NCI-H526 treated with DMSO at 0.1 percent for 48 hours (cell line): Measurements from ENCODE around the gene KDELR1.
"Not testable (repeated sequence)": the region's sequence is repeated elsewhere in the genome, so short reads cannot be mapped to it uniquely, and the experiment has no call there.

Experiments used
- DNase-seq: peaks from one replicate; lab custom pipeline; 2025; lab: John Stamatoyannopoulos, UW

Gene KDELR1

DNA sequence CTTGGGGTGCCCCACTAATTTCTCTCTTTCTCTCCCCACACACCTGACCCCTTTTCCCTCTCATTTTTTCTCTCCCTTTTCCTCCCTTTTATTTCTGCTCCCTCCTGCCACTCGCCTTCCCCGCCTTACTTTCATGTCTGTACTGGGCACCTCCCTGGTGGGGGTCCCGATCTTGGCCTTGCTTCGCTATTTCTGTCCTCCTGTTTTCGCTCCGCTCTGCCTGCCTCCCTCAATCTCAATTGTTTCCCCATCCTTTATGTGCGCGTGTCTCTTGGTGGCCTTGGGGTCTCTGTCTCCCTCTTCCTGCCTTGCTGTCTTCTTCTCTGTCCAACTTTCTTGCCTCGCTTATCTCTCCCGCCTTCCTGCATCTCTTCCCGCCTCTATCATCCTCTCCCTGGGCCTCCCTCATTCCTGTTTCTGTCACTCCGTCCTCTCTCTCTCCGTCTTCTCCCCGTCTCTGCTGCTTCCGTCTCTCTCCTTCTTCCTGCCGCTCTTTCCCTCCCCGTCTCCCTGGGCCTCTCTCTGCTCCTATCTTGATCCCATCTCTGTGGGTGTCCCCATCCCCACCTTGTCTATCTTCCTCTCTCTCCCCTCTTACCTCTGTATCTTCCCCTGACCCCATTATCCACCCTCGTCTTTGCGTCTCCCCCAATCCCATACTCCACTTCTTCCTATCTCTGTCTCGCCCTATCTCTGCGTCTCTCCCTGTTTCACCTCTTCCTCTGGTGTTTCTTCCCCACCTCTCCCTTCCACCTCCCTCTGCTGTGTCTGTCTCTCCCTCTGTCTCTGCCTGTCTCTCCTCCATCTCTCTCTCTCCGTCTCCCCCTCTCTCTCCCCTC lies 6.1 kb upstream of the KDELR1 start:
- DNase-seq: no peak

DNA sequence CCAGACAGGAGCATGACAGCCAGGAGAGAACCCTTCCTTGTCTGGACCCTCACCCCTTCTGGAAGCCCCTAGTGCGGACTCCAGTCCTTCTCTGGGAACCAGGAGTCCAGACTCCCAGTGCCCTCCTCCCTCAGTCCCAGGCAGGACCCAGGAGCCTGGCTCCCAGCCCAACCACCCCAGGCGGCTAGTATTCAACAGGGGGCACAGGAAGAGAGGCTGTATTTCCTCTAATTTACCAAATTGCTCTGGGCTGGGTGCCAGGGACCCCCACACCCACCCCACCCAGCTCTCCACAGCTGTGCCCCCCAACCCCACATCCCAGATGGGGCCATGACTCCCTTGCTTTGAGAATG lies 5.4 kb upstream of the KDELR1 start:
- DNase-seq: no peak

DNA sequence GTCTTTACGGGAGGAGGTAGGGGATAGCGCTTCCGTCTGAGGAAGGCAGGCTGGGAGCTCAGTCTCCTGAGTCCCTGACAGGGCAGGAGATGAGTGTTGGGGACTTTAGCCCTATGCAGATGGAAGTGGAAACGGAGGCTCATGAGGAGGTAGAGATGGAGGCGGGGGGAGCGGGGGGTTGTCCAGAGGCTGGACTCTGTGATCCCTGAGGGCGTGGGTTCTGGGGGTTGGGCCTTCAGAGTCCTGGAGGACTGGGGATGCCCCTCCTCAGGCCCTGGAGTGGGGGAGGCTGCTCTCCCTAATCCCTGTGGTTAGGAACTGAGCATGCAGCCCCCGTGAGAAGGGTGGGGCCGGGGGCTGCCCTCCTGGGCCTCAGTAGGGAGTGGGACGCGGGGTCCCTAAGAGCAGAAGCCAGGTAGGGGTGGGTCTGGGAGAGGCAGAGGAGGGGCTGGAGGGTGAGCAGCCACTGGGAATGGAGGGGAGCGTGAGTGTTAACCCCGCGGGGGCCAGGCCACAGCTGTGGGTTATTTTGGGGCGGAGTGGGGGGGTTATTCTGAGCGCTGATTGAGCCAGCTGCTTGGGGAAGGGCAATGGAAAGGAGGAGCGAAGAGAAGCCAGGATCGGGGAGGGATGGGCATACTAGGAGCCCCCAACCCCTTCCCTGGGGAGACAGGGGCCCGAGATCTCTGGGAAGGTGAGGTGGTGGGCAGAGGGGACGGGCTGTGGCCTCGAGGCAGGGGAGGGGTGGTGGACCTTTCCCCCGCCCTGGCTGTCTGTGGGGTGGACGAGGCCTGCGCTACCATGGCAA lies 4.9 kb upstream of the KDELR1 start:
- DNase-seq: no peak

DNA sequence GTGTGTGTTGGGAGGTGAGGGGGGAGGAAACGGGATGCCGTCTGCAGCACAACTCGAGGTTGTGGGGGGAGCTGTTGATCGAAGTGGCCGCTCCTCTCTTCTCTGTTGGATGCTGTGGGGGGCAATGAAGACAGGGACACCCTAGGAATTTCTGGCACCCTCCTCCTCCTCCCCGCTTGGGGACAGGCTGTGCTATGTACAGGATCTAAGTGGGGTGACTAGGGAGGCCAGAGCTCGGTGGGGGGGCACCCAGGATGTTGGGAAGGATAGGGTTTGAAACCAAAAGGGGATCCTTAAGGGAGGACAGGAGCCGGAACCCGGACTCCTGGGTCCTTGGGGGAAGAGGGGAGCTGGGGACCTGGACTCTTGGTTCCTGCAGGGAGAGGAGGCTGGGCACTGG lies 4.1 kb upstream of the KDELR1 start:
- DNase-seq: no peak

DNA sequence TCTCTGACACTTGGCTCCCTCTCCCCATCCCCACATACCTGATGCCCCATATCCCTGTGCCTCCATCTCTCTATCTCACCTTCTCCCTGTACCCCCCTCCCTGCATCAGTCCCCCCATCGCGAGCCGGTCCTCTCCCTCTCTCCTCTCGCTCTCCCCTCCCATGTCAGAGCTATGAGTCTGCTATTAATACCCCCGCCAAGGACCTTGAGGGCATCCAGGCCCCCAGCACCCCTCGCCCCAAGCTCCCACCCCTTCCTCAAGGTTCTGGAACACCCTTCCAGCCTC lies 3.8 kb upstream of the KDELR1 start:
- DNase-seq: no peak

DNA sequence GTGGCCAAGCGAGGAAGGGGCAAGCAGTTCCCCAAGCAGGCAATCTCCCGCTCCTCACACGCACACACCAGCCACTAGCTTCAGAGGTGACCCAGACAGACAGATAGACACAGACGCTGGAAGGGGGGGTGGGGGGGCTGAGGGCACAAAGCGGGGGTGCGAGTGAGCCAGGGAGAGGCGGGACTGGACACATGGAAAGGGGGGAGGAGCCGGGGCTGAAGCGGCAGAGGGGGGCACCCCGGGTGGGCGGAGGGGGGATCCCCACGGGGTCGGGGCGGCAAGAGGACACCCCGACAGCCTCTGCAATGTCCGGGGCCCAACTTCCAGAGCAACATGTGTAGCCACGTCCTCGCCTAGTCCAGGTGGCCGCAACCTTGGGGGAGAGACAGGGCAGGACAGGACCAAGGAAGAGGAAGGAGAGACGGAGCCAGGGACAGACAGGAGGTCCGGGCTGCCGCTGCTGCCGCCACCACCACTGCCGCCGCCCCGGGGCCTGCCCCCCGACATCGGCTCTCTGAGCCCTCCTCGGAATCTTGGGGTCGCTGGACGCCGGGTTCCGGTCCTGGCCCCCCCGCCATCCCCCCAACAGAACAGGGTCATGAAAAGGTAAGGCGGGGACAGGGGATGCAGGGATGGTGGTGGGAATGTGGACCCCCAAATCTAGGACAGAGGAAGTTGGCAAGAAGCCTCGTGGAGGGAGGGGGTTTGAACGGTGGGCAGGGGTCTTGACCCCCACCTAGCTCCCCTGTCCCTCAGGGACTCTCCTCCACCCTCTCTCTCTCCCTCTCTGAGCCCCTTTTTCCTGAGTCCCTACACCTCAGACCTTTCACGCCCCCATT lies 3.2 kb upstream of the KDELR1 start:
- DNase-seq: no peak

DNA sequence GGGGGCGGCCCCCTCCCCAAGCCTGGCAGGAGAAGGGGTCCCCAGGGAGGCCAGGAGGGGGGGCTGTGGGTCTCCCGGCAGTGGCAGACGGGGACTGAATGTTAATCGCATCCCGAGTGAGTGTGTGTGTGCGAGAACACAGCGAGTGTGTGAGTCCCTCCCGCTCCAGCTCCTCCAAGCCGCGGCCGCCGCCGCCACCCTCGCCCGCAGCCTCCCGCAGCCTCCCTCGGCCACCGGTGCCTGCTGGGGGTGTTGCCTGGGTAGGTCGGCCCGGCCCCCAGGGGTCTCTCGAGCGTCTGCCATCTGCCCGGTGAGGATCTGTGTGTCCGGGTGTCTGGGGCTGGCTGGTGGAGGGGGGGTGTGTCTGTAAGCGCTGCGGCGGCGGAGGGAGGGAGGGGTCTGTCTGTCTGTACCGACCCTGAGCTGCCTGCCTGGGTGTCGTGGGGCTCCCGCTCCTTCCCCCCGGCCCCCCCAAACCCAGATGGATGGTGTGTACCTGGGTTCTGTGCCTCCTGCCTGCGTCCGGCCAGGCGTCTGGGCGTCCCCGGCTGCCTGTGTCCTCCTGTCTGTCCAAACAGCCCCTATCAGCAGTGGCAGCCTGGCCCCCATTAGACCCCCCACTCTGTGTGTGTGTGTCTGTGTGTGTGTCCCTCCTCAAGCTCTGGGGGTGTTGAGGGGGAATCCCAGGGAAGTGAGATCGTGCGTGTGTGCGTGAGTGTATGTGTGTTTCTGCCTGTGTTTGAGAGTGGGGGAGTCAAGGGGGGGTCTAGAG lies 2.4 kb upstream of the KDELR1 start, which contains the start of gene GRIN2D:
GRIN2D (plus strand) TSS at position 110 of the 772 bp plus-strand sequence. CDS start 4,725 bp downstream, outside the sequence.
- no peak for DNase-seq

DNA sequence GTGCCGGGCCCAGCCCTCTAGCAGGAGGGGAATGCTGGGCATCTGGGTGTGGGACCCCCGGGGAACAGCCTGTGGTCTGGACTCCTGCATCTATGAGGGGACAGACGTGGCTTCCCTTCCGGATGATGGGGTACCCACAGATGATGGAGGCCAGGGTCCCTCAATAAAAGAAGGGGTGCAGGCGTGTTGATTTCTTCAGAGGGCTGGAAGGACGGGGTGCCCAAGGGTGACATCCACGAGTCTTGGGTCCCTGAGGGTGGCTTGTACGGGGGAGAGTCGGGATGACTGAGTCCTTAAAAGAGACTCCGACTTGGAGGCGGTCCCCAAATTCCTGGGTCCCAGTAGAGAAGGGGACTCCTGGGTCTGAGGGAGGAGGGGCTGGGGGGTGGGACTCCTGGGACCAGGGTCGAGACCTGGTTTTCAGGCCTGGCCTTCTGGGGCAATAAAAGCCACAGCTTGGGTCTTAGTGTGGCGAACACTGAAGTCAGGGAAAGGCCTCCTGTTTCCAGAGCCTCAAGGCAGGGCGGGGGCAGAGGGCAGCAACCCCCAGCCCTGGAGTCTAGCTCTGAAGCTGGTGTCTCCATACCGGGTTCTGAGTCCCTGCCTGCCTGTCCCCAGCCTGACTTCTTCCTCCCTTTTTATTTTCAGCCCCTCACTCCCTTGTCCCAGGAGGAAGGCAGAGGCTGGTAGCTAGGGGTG lies 1.7 kb upstream of the KDELR1 start:
- no peak for DNase-seq

DNA sequence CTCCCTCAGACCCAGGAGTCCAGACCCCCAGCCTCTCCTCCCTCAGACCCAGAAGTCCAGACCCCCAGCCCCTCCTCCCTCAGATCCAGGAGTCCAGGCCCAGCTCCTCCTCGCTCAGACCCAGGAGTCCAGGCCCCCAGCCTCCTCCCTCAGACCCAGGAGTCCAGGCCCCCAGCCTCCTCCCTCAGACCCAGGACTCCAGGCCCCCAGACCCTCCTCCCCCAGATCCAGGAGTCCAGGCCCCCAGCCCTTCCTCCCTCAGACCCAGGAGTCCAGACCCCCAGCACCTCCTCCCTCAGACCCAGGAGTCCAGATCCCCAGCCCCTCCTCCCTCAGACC lies 624 bp upstream of the KDELR1 start:
- DNase-seq: not testable (repeated sequence)

DNA sequence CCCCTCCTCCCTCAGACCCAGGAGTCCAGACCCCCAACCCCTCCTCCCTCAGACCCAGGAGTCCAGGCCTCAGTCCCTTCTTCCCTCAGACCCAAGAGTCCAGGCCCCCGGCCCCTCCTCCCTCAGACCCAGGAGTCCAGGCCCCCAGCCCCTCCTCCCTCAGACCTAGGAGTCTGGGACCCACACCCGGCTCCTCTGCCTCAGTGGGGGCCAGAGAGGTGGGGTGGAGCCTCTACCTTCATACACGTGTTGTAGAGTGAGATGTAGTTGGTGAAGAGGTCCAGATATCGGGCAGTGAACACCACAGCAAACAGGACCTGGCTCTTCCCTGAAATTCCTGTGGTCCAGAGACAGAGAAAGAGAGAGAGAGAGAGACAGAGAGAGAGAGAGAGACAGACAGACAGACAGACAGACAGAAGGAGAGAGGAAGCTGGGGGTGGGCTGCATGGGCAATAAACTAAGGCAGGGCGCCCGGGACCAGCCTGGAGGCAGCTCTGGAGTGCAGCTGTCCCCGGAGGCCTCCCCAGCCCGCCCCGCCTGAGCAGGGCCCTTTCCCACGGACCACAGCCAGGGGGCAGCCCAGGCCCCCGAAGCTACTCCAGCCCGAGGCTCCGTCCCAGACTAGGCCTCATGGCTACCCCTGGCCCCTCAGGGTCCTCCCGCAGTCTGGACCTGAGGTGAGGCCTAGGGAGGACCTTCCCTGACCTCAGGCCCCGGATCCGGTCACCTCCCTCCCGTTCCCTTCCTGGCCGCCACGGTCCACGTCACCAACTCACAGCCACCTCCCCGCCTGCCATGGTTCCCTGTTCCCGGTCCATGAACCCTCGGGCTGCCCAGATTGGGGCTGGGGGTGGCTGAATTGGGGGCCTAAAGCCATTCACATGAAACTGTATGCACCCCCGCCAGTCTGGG lies 907 bp downstream of the KDELR1 start:
- DNase-seq: no peak

DNA sequence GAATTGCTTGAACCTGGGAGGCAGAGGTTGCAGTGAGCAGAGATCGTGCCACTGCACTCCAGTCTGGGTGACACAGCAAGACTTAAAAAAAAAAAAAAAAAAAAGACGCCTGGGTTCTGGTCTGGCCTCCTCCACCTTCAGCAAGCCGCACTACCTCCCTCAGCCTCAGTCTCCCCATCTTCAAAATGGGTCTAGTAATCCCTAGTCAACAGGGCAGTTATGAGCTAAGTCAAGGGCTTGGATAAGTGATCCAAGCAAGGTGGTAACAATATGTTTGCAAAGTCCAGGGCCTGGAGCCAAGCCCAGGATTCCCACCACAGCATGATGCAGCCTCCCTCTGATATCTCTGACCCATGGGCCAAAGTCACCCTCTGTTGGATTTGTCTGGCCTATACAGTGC lies 4.4 kb downstream of the KDELR1 start:
- no peak for DNase-seq

DNA sequence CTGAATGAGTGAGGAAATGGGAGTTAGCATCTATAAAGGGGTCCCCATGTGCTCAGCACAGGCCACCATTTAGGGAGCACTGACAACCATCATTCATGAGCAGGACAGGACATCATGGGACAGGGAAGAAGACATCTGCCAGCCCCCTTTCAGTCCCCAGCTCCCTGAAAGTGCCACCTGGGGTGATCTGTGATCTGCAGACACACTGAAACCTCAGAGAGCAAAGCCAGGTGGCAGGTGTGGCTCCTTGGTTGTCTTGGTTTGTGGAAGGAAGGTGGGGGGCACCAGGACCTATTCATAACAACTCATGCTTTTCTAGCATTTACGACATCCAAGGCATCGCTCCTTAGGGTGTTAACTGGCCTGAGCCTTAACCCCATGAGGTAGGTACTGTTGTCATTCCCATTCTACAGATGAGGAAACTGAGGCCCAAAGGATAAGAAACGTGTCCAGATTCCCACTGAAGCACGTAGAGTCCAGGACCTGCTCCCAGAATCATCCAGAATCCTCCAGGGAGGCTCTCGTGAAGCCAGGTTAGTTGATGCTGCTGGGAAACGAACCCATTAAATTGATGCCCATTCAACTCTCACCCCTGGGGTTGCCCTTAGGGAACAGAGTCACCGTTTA lies 5.8 kb downstream of the KDELR1 start:
- no peak for DNase-seq

DNA sequence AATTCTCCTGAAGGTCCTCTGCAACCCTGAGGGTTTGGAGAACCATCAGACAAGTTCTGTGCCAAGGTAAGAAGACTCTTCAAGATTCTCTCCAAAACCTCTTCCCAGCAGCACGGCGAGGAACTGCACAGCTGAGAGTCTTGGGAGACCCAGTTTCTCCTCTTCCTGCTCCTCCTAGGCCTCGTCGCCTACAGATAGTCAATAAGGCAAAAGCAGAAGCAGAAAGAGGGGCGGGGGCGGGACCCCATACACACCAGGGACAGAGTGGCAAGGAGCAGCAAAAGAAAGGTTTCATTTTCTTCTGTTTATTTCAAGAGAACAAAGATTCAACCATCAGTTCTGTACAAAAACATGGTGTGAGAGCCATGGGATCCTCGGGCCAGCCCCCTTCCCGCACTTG lies 9.1 kb downstream of the KDELR1 start:
- no peak for DNase-seq

DNA sequence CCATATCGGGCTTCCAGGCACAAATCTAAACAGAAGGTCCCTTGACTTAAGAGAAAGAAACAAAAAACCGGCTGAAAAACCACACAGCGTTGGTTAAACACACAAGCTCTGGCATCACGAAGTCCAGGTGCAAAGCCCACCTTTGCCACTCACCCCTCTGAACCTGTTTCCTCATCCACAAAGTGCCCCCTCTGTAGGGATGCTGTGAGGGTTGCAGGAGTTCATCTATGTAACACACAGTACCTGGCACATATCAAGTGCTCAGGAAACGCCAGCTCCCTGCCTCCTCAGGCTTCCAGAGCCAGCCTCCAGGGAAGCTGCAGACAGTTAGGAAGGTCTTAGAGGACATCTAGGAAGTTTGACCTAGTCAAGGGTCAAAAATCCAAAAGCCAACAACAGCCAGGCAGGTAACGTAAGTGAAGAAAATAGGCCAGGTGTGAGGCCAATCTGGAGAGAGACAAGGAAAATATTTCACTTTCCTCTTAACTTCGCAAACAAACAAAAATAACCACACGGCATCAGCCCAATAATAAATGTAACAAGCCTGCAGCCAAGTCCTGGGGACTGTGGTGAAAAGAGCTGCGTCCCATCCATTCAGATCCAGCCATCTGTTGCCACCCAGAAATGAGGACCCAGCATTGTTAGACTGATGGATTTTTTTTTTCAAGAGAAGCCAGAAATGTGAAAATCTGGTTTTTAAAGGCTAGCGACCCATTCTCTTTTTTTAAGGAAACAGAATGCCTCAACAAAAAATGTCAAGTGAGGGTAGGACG lies 10.0 kb downstream of the KDELR1 start:
- DNase-seq: no peak

DNA sequence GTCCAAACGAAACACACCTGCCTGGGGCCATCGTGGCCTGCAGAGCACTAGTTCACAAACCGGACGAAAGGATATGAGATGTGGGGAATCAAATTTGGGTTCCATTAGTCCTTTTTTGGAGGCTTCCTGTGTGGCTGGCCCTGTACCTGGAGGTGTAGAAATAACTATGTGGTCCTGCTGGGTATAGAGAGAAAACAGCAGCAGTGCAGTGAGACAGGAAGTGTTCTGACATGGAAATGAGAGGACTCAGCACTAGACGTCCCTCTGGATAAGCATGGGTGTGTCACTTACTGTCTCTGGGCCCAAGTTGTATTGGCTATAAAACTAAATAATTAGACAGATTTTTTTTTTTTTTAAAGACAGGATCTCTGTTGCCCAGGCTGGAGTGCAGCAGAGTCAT lies 12.3 kb downstream of the KDELR1 start:
- no peak for DNase-seq

DNA sequence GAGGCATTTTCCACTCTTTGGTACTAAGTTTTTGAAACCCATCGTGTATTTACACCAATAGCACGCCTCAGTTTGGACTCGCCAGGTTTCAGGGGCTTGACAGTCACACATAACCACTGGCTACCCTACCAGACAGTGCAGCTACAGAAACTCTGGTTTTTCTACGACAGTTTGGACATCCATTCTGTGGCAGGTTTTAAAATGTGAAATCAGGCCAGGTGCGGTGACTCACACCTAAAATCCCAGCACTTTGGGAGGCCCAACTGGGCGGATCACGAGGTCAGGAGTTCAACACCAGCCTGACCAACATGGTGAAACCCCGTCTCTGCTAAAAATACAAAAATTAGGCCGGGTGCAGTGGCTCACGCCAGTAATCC lies 13.2 kb downstream of the KDELR1 start:
- DNase-seq: no peak

DNA sequence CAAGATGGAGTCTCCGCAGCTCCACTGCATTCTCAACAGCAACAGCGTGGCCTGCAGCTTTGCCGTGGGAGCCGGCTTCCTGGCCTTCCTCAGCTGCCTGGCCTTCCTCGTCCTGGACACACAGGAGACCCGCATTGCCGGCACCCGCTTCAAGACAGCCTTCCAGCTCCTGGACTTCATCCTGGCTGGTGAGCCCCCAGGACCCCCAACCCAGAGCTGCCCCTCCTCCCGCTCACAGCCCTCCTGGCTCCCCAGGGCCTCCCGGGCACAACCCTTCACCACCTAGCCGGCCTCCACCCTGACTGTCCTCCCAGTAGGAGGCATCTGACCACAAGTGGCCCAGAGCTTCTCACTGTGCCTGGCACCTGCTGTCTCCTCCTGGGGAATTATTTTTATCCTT lies 17.8 kb downstream of the KDELR1 start:
- no peak for DNase-seq

DNA sequence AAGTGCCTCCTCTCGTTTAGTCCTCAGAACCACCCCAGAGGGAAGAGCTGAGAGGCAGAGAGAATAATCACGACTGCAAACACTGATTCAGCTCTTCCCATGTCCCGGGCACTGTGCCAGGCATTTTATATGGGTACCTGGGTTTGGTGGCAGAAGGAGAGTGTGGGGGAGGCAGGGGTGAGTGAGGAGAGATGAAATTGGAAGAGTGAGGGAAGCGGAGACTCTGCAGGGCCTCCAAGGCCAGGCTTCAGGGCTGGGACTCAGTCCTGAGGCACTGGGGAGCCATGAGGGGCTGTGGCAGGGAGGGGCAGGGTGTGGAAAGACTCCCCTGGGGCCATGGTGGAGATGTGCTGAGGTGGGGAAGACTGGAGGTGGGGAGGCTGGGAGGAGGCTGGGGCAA lies 18.4 kb downstream of the KDELR1 start:
- no peak for DNase-seq

DNA sequence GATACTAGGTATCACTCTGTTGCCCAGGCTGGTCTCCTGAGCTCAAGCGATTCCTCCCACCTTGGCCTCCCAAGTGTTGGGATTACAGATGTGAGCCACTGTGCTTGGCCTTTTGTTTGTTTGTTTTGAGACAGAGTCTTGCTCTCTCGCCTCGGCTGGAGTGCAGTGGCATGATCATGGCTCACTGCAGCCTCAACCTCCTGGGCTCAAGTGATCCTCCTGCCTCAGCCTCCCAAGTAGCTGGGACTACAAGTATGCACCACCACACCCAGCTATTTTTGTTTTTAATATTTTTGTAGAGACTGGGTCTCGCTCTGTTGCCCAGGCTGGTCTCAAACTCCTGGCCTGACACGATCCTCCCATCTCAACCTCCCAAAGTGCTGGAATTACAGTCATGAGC lies 19.6 kb downstream of the KDELR1 start:
- DNase-seq: not testable (repeated sequence)
